Measurements from ENCODE around the gene CNGB1.

DNA sequence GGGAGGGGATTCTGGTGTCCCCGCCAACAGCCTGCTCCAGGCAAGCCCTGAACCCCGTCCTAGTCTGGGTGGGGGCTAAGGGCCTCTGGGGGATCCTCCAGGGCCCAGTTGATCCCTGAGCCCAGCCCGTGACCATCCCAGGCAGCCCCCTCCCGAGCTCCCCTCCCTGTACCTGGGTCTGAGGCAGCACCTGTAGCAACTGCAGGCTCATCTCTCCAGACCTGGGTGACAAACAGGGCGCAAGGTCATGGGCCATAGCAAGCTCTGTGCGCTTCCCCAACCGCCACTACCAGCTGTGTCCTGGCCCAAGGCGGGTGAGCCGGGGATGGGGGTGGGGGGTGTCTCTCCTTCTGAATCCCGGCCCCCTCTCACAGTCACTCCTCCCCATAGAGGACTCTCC, 10.6 kb downstream of the CNGB1 start:
- TF ChIP-seq POLR2AphosphoS5 (IDR thresholded peaks at IDR 0.05) (no peak), EP300 (IDR thresholded peaks at IDR 0.05) (no peak), POLR2A (IDR thresholded peaks at IDR 0.05) (no peak)
- TF ChIP-seq, protein P1, sequence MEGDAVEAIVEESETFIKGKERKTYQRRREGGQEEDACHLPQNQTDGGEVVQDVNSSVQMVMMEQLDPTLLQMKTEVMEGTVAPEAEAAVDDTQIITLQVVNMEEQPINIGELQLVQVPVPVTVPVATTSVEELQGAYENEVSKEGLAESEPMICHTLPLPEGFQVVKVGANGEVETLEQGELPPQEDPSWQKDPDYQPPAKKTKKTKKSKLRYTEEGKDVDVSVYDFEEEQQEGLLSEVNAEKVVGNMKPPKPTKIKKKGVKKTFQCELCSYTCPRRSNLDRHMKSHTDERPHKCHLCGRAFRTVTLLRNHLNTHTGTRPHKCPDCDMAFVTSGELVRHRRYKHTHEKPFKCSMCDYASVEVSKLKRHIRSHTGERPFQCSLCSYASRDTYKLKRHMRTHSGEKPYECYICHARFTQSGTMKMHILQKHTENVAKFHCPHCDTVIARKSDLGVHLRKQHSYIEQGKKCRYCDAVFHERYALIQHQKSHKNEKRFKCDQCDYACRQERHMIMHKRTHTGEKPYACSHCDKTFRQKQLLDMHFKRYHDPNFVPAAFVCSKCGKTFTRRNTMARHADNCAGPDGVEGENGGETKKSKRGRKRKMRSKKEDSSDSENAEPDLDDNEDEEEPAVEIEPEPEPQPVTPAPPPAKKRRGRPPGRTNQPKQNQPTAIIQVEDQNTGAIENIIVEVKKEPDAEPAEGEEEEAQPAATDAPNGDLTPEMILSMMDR (IDR thresholded peaks at IDR 0.05): no peak
